ENCODE data around the gene SCN5A. TPM values are rescaled to one million over a fixed set of nuclear protein-coding genes. Genes with fewer than 3 reads are reported as not detected.

The SCN5A gene
- total and polyA plus RNA-seq, 12 donors: 0.04 to 2.1 (median 0.33) TPM; not detected in 2

DNA sequence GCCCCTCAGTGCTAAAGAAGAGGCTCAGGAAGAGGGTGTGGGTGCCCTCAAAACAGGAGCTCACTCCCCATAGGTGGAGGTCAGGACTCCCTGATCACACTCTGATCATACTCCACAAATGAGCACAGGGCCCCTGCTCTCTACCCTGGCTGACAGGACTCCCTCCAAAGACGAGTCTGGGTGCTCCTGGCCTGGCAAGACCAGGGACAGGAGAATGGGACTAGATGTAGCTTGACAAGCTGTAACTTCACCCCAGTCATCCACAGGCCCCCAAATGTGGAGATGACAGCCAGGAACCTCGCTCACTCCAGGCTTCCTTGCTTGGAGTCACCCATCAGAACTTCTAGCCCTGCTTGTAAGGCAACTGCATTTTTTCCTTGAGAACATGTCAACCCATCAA, 11.1 kb downstream of the SCN5A start:
- DNase-seq: no peak
- WGBS, 4 donors: 65 to 86% (median 82%) methylated on average over 2 of the region's 2 CpGs
- no peaks in the 10 kb centered on the region for H3K4me1 ChIP-seq (replicated peaks in 1 of 2)

DNA sequence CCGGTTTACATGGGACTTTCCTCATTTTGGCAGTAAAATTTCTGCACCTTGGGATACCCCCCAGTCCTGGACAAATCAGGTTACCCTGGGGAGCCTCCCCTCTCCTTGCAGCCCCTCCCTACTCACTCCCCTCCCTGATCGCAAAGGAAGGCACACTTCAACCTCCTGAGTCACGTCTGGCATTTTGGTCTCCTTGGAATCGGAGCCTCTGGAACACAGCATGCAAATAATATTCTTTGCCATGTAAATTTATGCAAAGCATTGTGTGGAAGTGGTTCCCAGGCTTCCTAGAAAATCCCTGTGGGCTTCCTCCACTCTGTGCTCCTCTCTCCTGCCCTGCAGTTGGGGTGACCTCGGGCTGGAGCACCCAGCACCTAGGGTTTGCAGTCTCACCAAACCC, 11.6 kb downstream of the SCN5A start:
- Histone ChIP-seq H3K9me3 (replicated peaks in 1 of 3) (no peaks in the 10 kb centered on the region), H3K4me3 (no peak overlapping the region), H3K27me3 (no peaks in the 10 kb centered on the region), H3K4me1 (replicated peaks in 1 of 2) (no peaks in the 10 kb centered on the region), H3K36me3 (replicated peaks in 1 of 2) (no peaks in the 10 kb centered on the region), H3K27ac (no peak overlapping the region)
- TF ChIP-seq POLR2A (IDR thresholded peaks at IDR 0.05): no peak
- TF ChIP-seq, protein P1, sequence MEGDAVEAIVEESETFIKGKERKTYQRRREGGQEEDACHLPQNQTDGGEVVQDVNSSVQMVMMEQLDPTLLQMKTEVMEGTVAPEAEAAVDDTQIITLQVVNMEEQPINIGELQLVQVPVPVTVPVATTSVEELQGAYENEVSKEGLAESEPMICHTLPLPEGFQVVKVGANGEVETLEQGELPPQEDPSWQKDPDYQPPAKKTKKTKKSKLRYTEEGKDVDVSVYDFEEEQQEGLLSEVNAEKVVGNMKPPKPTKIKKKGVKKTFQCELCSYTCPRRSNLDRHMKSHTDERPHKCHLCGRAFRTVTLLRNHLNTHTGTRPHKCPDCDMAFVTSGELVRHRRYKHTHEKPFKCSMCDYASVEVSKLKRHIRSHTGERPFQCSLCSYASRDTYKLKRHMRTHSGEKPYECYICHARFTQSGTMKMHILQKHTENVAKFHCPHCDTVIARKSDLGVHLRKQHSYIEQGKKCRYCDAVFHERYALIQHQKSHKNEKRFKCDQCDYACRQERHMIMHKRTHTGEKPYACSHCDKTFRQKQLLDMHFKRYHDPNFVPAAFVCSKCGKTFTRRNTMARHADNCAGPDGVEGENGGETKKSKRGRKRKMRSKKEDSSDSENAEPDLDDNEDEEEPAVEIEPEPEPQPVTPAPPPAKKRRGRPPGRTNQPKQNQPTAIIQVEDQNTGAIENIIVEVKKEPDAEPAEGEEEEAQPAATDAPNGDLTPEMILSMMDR (IDR thresholded peaks at IDR 0.05): no peak
- no peak for DNase-seq
- 38 to 61% (median 49%) methylated on average over 5 of the region's 5 CpGs for WGBS, 4 donors
- intact Hi-C loops (cut with DNase I): no loop called here

More for the DNA sequence above, 11.1 kb downstream of the SCN5A start:
- no peaks in the 10 kb centered on the region for H3K27me3 ChIP-seq
- H3K36me3 ChIP-seq (replicated peaks in 1 of 2): no peaks in the 10 kb centered on the region
- H3K4me3 ChIP-seq: no peak overlapping the region
- no peaks in the 10 kb centered on the region for H3K9me3 ChIP-seq (replicated peaks in 1 of 3)
- no peak for TF ChIP-seq POLR2A (IDR thresholded peaks at IDR 0.05)
- TF ChIP-seq, protein P1 (IDR thresholded peaks at IDR 0.05): no peak
- no peak overlapping the region for H3K27ac ChIP-seq
- intact Hi-C loops (cut with DNase I): no loop called here

DNA sequence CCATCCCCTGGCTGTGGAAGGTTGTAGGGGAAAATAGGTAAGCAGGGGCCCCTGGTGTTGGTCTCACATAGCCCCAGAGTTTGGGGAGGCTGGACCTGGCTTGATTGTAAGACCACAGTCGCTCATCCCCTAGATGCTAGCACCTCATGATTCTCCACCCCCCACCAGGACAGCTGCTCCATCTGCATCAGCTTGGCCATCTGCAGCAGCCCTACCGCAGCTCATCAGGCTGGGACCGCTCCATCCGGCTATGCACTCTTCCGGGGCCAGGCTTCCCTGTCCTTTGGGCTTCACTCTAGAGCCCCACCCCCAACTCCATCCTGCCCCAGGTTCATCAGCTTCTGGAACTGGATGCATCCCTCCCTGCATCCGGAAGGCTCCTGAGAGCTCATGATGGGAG, 12.6 kb downstream of the SCN5A start:
- DNase-seq: no peak
- intact Hi-C loops (cut with DNase I): no loop called here
- no peak overlapping the region for H3K4me3 ChIP-seq
- H3K9me3 ChIP-seq (replicated peaks in 1 of 3): no peaks in the 10 kb centered on the region
- no peak overlapping the region for H3K27ac ChIP-seq
- no peak for TF ChIP-seq POLR2A (IDR thresholded peaks at IDR 0.05)
- TF ChIP-seq, protein P1 (IDR thresholded peaks at IDR 0.05): no peak
- no peaks in the 10 kb centered on the region for H3K4me1 ChIP-seq (replicated peaks in 1 of 2)
- no peaks in the 10 kb centered on the region for H3K27me3 ChIP-seq
- no peaks in the 10 kb centered on the region for H3K36me3 ChIP-seq (replicated peaks in 1 of 2)
- 80 to 84% (median 83%) methylated on average over 1 to 6 of the region's 6 CpGs for WGBS, 4 donors

DNA sequence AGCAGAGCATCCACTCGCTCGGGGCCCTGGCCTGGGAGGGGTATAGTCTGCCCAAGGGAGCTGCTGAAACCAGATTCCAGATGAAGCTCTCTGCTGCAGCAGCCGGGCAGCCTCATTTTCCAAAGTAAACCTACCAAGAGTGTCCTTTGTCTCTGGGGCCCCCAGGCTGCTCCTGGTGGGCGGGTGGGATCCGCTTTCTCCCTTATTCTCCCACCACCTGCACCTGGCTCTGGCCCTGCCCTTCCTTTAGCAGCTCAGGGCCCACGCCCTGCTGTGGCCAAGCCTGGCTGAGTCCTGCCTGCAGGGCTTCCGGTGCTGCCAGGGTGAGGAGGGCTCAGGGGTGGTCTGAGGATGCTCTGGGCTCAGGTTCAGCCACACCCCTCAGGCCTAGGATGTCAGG, 13.0 kb downstream of the SCN5A start:
- no peak overlapping the region for H3K27ac ChIP-seq
- no peaks in the 10 kb centered on the region for H3K36me3 ChIP-seq (replicated peaks in 1 of 2)
- H3K9me3 ChIP-seq (replicated peaks in 1 of 3): no peaks in the 10 kb centered on the region
- no peak overlapping the region for H3K4me3 ChIP-seq
- TF ChIP-seq, protein P1 (IDR thresholded peaks at IDR 0.05): no peak
- TF ChIP-seq POLR2A (IDR thresholded peaks at IDR 0.05): no peak
- intact Hi-C loops (cut with DNase I): no loop called here
- 71 to 79% (median 78%) methylated on average over 5 to 7 of the region's 7 CpGs for WGBS, 4 donors
- H3K27me3 ChIP-seq: no peaks in the 10 kb centered on the region
- DNase-seq: no peak
- no peaks in the 10 kb centered on the region for H3K4me1 ChIP-seq (replicated peaks in 1 of 2)
